Glutamatergic neuron (in vitro differentiated cells): ENCODE data around the gene ETV5. TPM values are rescaled to one million over a fixed set of nuclear protein-coding genes. Genes with fewer than 3 reads are reported as not detected.

Experiments
- DNase-seq: peaks from one replicate; pipeline ENCODE4 v3.0.0; 2022
- H3K27ac Mint-ChIP-seq: one replicate; pipeline ENCODE4 v1.8.0; 2020; ENCODE audit warnings: mild to moderate bottlenecking, mixed read lengths, inconsistent platforms; ENCODE audit not compliant: unreplicated experiment
- H3K27me3 Mint-ChIP-seq: one replicate; pipeline ENCODE4 v1.8.0; 2020; ENCODE audit warnings: mild to moderate bottlenecking, moderate library complexity, mixed read lengths, inconsistent platforms; ENCODE audit not compliant: unreplicated experiment
- H3K36me3 Mint-ChIP-seq: one replicate; pipeline ENCODE4 v1.8.0; 2020; ENCODE audit warnings: mild to moderate bottlenecking, mixed read lengths, inconsistent platforms; ENCODE audit not compliant: unreplicated experiment
- H3K4me1 Mint-ChIP-seq: one replicate; pipeline ENCODE4 v1.8.0; 2020; ENCODE audit warnings: mild to moderate bottlenecking, low read depth, mixed read lengths, inconsistent platforms; ENCODE audit not compliant: unreplicated experiment
- H3K4me3 Mint-ChIP-seq: one replicate; pipeline ENCODE4 v1.8.0; 2020; ENCODE audit warnings: mild to moderate bottlenecking, mixed read lengths, inconsistent platforms; ENCODE audit not compliant: unreplicated experiment
- H3K9me3 Mint-ChIP-seq: one replicate; pipeline ENCODE4 v1.8.0; 2020; ENCODE audit warnings: mild to moderate bottlenecking, moderate library complexity, mixed read lengths, inconsistent platforms; ENCODE audit not compliant: unreplicated experiment
- CTCF ChIP-seq: fragments of 200-600 bp; sonication (generic); IDR thresholded peaks from one replicate; pipeline ENCODE4 v1.5.0; 2021; ENCODE audit not compliant: partially characterized antibody, unreplicated experiment
- total RNA-seq: library from RNA; stranded (reverse); fragmentation: NEBNext Ultra II Directional; extraction: Animal tissue kit (Norgen Biotek cat#: 25700); gene quantifications from one replicate; pipeline ENCODE4 v1.2.1, GENCODE V29; 2021; ENCODE audit not compliant: unreplicated experiment

The ETV5 gene
- total RNA-seq, 1 donor from 2014 or later, result 16.9 TPM

- DNase-seq, result no peak
- Mint-ChIP-seq H3K4me3 (no peak overlapping the region), H3K27ac (no peak overlapping the region), H3K36me3 (no peaks in the 10 kb centered on the region), H3K9me3 (peaks cover 2% of the 10 kb centered on the region), H3K4me1 (no peaks in the 10 kb centered on the region), H3K27me3 (no peaks in the 10 kb centered on the region)
- TF ChIP-seq CTCF, result no peak
These were observed 105.9 kb downstream of the ETV5 start for GRCh38 chr3:186002884-186003472.

GRCh38 chr3:186001842-186002241 lies 107.0 kb downstream of the ETV5 start:
- H3K27ac Mint-ChIP-seq, result no peak overlapping the region
- no peak overlapping the region for H3K4me3 Mint-ChIP-seq
- DNase-seq, result no peak
- peaks cover 2% of the 10 kb centered on the region for H3K9me3 Mint-ChIP-seq
- TF ChIP-seq CTCF, result no peak
- H3K27me3 Mint-ChIP-seq, result no peaks in the 10 kb centered on the region
- no peaks in the 10 kb centered on the region for H3K36me3 Mint-ChIP-seq
- no peaks in the 10 kb centered on the region for H3K4me1 Mint-ChIP-seq

- Mint-ChIP-seq H3K36me3 (no peaks in the 10 kb centered on the region), H3K4me1 (no peaks in the 10 kb centered on the region), H3K9me3 (no peaks in the 10 kb centered on the region)
These were observed 109.7 kb downstream of the ETV5 start for GRCh38 chr3:185999221-185999620.

GRCh38 chr3:185998136-185998535 lies 110.8 kb downstream of the ETV5 start:
- Mint-ChIP-seq H3K9me3 (no peaks in the 10 kb centered on the region), H3K27me3 (no peaks in the 10 kb centered on the region), H3K4me3 (no peak overlapping the region), H3K27ac (no peak overlapping the region), H3K4me1 (no peaks in the 10 kb centered on the region), H3K36me3 (no peaks in the 10 kb centered on the region)
- no peak for TF ChIP-seq CTCF
- no peak for DNase-seq

More at GRCh38 chr3:185999221-185999620, 109.7 kb downstream of the ETV5 start:
- H3K27me3 Mint-ChIP-seq, result no peaks in the 10 kb centered on the region
- H3K4me3 Mint-ChIP-seq, result no peak overlapping the region
- H3K27ac Mint-ChIP-seq, result no peak overlapping the region
- no peak for TF ChIP-seq CTCF
- no peak for DNase-seq

GRCh38 chr3:185997130-185997529 lies 111.8 kb downstream of the ETV5 start:
- no peaks in the 10 kb centered on the region for H3K27me3 Mint-ChIP-seq
- H3K4me3 Mint-ChIP-seq, result no peak overlapping the region
- DNase-seq, result no peak
- H3K9me3 Mint-ChIP-seq, result no peaks in the 10 kb centered on the region
- no peak for TF ChIP-seq CTCF
- H3K36me3 Mint-ChIP-seq, result no peaks in the 10 kb centered on the region
- H3K4me1 Mint-ChIP-seq, result no peaks in the 10 kb centered on the region
- no peak overlapping the region for H3K27ac Mint-ChIP-seq

Other genes with a start within 250 kb of the ETV5 start
- gene TRA2B, start 171.1 kb downstream of the ETV5 start, total RNA-seq, result 160 TPM